Neural cell (in vitro differentiated cells): Measurements from ENCODE around the gene CTNNA2.

Source experiments
- CTCF ChIP-seq: fragments of 450-650 bp; IDR thresholded peaks from 2 replicates; pipeline ENCODE4 v1.5.1; 2014; ENCODE audit warnings: antibody characterized with exemption, mild to moderate bottlenecking, moderate library complexity; ENCODE audit not compliant: poor library complexity, severe bottlenecking
- EZH2 ChIP-seq: fragments of 200-600, 300-800 bp; shearing (Covaris generic), sonication (generic); IDR thresholded peaks from 2 replicates; pipeline ENCODE4 v1.6.1; 2014; ENCODE audit warnings: antibody characterized with exemption, low read length, borderline replicate concordance, mild to moderate bottlenecking; ENCODE audit not compliant: insufficient read depth, poor library complexity, severe bottlenecking
- MXI1 ChIP-seq: fragments of 450-650 bp; conservative IDR thresholded peaks from 2 replicates; pipeline ENCODE4 v1.6.1; 2014; ENCODE audit warnings: antibody characterized with exemption, mild to moderate bottlenecking; ENCODE audit not compliant: poor library complexity, severe bottlenecking
- POLR2AphosphoS5 ChIP-seq: IDR thresholded peaks from 2 replicates; pipeline ENCODE4 v1.6.1; 2012
- SMC3 ChIP-seq: fragments of 450-650 bp; conservative IDR thresholded peaks from 2 replicates; pipeline ENCODE4 v1.6.1; 2014; ENCODE audit warnings: antibody characterized with exemption, mild to moderate bottlenecking, moderate library complexity; ENCODE audit not compliant: poor library complexity

DNA sequence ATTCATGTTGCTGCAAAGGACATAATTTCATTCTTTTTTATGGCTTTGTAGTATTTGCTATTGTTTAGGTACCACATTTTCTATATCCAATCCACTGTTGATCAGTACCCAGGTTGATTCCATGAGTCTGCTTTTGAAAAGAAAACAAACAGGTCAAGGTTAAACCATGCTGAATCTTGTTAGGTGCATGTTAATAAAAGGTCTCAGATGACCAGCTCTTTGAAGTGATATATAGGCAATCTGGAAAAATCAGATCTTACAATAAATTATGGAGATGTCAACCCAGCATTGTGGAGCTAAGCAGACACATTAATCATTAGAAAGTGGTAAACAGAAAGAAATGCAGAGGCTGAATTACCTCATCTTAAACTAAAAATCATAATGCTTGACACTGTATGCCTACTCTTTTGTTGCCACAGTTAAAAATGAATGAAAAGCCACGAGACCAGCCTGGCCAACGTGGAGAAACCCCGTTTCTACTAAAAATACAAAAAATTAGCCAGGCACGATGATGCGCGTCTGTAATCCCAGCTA lies 246.0 kb downstream of the CTNNA2 start:
- TF ChIP-seq CTCF (no peak), MXI1 (no peak), POLR2AphosphoS5 (no peak), EZH2 (no peak), SMC3 (no peak)
